IPS DF 6.9 (cell line): ENCODE measurements around the gene SHANK3.
A peak's percentile ranks its signal among the peaks of the same experiment; 100 is the strongest.

Experiments
- DNase-seq: peaks from one replicate; pipeline ENCODE4 v3.0.0-alpha.2; 2013; ENCODE audit warnings: low read depth, low spot score
- H3K27ac ChIP-seq: one replicate; pipeline ENCODE4 v1.5.1; 2013; ENCODE audit warnings: low read length, control low read depth
- H3K27me3 ChIP-seq: 2 replicates; pipeline ENCODE4 v1.6.1; 2013; ENCODE audit warnings: mild to moderate bottlenecking, low read length; ENCODE audit not compliant: control insufficient read depth, insufficient read depth
- H3K36me3 ChIP-seq: 2 replicates; pipeline ENCODE4 v1.6.1; 2013; ENCODE audit warnings: low read length; ENCODE audit not compliant: control insufficient read depth, insufficient read depth
- H3K4me1 ChIP-seq: 2 replicates; pipeline ENCODE4 v1.6.1; 2013; ENCODE audit warnings: low read length; ENCODE audit not compliant: control insufficient read depth, insufficient read depth
- H3K4me3 ChIP-seq: 2 replicates; pipeline ENCODE4 v1.5.1; 2013; ENCODE audit warnings: mild to moderate bottlenecking, low read length
- H3K9me3 ChIP-seq: 2 replicates; pipeline ENCODE4 v1.6.1; 2013; ENCODE audit warnings: low read length, inconsistent platforms; ENCODE audit not compliant: control insufficient read depth, insufficient read depth
- WGBS: extraction: QIAGEN DNeasy Blood & Tissue Kit; methylation state at CpG from one replicate; pipeline ENCODE4 v1.1.7; 2013; ENCODE audit warnings: mixed read lengths, missing lambda C conversion rate; ENCODE audit not compliant: insufficient read length, insufficient coverage; 5-methylcytosine and 5-hydroxymethylcytosine counted together

Gene SHANK3

DNA sequence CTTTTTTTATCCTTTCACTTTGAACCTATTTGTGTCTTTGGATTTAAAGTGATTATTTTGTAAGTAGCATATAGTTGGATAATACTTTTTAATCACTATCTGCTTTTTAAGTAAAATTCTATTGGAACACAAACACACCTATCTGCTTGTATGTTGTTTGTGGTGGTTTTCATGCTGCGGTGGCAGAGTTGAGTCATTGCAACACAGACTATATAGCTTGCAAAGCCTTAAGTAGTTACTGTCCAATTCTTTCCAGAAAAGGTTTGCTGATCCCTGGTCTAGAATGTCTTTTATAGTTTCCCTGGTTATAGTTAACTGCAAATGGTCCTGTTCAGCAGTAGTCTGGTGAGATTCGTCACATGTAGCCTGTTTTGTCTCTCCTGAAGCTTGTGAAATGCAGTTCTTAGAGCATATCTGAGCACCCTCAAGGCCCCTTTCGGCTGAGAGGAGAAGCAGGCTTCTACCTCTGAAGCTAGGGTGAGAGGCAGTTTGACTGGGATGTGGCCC lies 21.5 kb downstream of the SHANK3 start:
- H3K27me3 ChIP-seq = peaks cover 5% of the 10 kb centered on the region
- WGBS = no CpG with 5 or more reads among the region's 3 CpGs
- no peak overlapping the region for H3K4me3 ChIP-seq
- H3K9me3 ChIP-seq = no peaks in the 10 kb centered on the region
- H3K36me3 ChIP-seq = no peaks in the 10 kb centered on the region
- H3K4me1 ChIP-seq = no peaks in the 10 kb centered on the region
- DNase-seq = no peak
- no peak overlapping the region for H3K27ac ChIP-seq

DNA sequence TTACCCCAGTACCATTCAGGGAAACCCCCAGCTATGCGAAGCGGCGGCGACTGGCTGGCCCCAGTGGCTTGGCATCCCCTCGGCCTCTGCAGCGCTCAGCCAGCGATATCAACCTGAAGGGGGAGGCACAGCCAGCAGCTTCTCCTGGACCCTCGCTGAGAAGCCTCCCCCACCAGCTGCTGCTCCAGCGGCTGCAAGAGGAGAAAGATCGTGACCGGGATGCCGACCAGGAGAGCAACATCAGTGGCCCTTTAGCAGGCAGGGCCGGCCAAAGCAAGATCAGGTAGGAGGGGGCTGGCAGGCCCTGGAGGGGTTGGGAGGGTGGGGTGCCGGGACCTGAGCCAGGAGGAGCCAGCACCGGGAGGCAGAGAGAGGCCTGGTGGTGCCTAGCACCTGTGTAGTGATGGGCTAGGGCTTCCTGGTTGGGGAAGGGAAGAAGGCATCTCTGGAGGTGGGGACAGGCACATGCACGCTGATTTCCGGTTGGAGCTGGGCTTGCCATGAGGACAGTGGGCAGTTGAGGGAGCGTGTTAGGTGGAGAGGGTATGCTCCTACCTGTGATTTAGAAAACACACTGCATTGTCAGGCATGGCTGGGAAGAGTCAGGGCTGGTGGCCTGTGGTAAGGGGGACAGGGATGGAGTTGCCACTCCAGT lies 22.3 kb downstream of the SHANK3 start:
- peaks cover 5% of the 10 kb centered on the region for H3K27me3 ChIP-seq
- WGBS = no CpG with 5 or more reads among the region's 18 CpGs

DNA sequence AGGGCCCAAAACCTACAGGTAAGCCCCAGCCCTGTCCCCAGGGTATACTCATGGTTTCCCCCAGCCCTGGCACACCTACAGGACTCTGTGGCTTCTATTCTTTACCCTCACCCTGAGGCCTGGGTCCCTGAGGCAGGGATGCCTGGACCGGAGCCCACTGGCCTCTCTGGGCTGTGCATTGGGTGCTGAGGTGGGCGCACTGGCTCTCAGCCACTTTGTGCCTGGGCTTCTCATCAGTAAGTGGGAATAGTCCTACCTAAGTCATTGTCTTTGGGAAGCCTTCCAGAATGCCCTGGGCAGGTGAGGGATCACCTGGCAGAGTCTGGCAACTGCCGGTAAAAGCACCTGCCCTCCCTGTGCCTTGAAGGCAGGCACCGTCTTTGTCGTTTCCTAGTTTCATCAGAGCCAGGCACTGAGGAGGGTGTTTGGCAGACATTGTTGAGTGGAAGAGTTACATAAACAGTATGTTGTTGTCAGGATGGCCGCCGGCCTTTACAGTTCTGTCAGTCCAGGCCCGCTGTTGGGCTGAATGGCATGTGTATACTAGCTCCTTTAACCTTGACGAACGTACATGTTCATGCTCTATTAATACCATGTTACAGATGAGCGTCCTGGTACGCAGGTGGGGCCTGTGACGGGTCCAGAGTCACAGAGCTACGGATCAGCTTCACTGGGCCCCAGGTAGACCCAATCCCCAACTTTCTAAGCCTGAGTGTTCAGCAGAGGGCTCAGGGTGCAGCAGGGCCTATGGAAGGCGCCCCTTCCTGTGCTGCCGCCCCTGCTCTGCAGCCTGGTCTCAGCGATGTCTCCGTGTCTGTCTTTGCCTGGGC lies 23.0 kb downstream of the SHANK3 start:
- no peak for DNase-seq

More for the DNA sequence above, 22.3 kb downstream of the SHANK3 start:
- Histone ChIP-seq H3K27ac (no peak overlapping the region), H3K4me3 (no peak overlapping the region), H3K4me1 (no peaks in the 10 kb centered on the region), H3K36me3 (no peaks in the 10 kb centered on the region), H3K9me3 (no peaks in the 10 kb centered on the region)
- DNase-seq = no peak

DNA sequence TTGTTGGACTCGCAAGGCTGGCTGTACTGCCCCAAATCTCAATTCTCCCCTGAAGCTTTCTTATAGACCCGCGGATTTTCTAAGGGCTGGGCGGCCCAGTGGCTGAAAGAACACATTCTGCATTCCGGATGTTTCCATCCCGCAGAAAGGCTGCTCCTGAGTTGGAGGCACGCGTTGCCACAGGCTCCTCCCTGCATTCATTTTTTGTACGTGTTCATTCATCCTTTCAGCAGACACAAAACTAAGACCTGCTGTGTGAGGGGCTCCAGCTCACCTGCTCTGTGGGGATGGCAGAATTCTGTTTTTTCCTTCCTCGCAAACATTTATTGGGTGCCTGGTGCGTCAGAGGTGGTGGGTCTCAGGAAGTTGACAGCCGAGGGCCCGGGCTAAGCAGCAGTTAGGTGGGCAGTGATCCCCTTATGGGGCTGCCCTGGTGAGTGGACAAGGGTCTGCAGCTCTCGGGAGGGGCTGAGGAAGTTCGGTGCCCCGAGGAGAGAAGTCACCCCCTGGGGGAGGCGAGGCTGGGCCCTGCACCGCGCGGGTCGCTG lies 23.7 kb downstream of the SHANK3 start:
- H3K9me3 ChIP-seq = no peaks in the 10 kb centered on the region
- no peak overlapping the region for H3K27ac ChIP-seq
- no peaks in the 10 kb centered on the region for H3K36me3 ChIP-seq
- H3K4me3 ChIP-seq = no peak overlapping the region
- DNase-seq = no peak
- peaks cover 5% of the 10 kb centered on the region for H3K27me3 ChIP-seq
- H3K4me1 ChIP-seq = no peaks in the 10 kb centered on the region
- no CpG with 5 or more reads among the region's 21 CpGs for WGBS

More for the DNA sequence above, 23.0 kb downstream of the SHANK3 start:
- H3K36me3 ChIP-seq = no peaks in the 10 kb centered on the region
- H3K4me1 ChIP-seq = no peaks in the 10 kb centered on the region
- H3K4me3 ChIP-seq = no peak overlapping the region
- H3K27me3 ChIP-seq = peaks cover 5% of the 10 kb centered on the region
- H3K27ac ChIP-seq = no peak overlapping the region
- H3K9me3 ChIP-seq = no peaks in the 10 kb centered on the region
- no CpG with 5 or more reads among the region's 18 CpGs for WGBS

GRCh38 chr22:50696799-50697561 lies 24.4 kb downstream of the SHANK3 start:
- Histone ChIP-seq H3K4me3 (peak overlapping the region; percentile 35; the same call in 1 of the 2 replicates), H3K9me3 (no peaks in the 10 kb centered on the region), H3K27me3 (peaks cover 5% of the 10 kb centered on the region), H3K27ac (no peak overlapping the region), H3K4me1 (no peaks in the 10 kb centered on the region), H3K36me3 (no peaks in the 10 kb centered on the region)
- WGBS = no CpG with 5 or more reads among the region's 58 CpGs
- no peak for DNase-seq

DNA sequence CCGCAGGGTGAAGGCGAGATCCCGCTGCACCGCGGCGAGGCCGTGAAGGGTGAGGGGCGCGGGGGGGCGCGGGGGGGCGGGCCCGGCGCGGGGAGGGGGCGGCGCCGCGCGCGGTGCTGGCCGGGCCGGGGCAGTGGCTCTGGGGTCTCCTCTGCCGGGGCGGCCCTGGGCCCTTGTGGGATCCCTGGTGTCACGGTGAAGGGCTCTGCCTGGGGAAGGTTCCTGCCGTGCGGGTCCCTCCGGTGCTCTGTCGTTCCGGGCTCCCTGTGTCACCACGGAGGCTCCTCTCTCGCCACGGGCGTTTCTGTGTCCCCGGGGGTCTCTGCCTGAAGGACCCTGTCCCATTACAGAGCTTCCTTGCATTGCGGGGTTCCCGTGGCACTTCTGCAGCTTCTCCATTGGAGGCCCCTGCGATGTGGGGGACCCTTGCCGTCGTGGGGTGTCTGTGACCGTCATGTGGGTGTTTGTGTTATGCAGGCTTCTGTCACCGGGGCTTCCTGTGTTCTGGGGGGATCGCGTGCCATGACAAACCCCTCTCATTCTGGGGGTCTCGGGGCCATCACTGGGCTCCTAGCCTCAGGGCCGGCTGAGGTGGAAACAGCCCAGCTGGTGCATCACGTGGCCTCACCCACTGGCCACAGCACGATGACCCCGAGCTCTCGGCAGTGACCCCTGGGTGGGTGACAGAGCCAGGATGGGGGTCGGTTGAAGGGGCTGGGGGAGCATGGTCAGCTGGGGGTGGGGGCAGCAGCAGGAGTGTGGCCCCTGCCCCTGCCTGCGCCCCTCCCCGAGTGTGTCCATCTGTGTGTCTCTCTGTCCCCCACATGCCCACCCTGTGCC lies 25.3 kb downstream of the SHANK3 start:
- H3K4me1 ChIP-seq = no peaks in the 10 kb centered on the region
- peaks cover 5% of the 10 kb centered on the region for H3K27me3 ChIP-seq
- no CpG with 5 or more reads among the region's 54 CpGs for WGBS
- DNase-seq = no peak
- H3K9me3 ChIP-seq = no peaks in the 10 kb centered on the region
- no peak overlapping the region; the same call in 1 of the 2 replicates for H3K4me3 ChIP-seq
- H3K36me3 ChIP-seq = no peaks in the 10 kb centered on the region
- no peak overlapping the region for H3K27ac ChIP-seq

- no CpG with 5 or more reads among the region's 12 CpGs for WGBS
- H3K4me3 ChIP-seq = no peak overlapping the region
- no peak for DNase-seq
- H3K36me3 ChIP-seq = no peaks in the 10 kb centered on the region
- no peaks in the 10 kb centered on the region for H3K4me1 ChIP-seq
- H3K27ac ChIP-seq = no peak overlapping the region
- H3K27me3 ChIP-seq = peaks cover 5% of the 10 kb centered on the region
- H3K9me3 ChIP-seq = no peaks in the 10 kb centered on the region
Measured at GRCh38 chr22:50698546-50698945, 25.9 kb downstream of the SHANK3 start.

GRCh38 chr22:50699001-50699755 lies 26.6 kb downstream of the SHANK3 start:
- H3K4me3 ChIP-seq = no peak overlapping the region
- WGBS = no CpG with 5 or more reads among the region's 15 CpGs
- H3K27me3 ChIP-seq = peaks cover 5% of the 10 kb centered on the region
- H3K4me1 ChIP-seq = no peaks in the 10 kb centered on the region
- no peak for DNase-seq
- H3K27ac ChIP-seq = no peak overlapping the region
- H3K36me3 ChIP-seq = no peaks in the 10 kb centered on the region
- no peaks in the 10 kb centered on the region for H3K9me3 ChIP-seq

GRCh38 chr22:50699756-50700386 lies 27.2 kb downstream of the SHANK3 start:
- Histone ChIP-seq H3K9me3 (no peaks in the 10 kb centered on the region), H3K4me1 (no peaks in the 10 kb centered on the region), H3K27ac (no peak overlapping the region), H3K27me3 (peaks cover 5% of the 10 kb centered on the region), H3K36me3 (no peaks in the 10 kb centered on the region), H3K4me3 (no peak overlapping the region)
- DNase-seq = no peak
- WGBS = no CpG with 5 or more reads among the region's 15 CpGs
